Activated CD4-positive, alpha-beta T cell treated with anti-CD3 and anti-CD28 coated beads, Interleukin-2, amount 10 ng/mL, durations not matched to agents 7 days and 5 days (primary cell): ENCODE results near the gene MTCL1. TPM values are rescaled to one million over a fixed set of nuclear protein-coding genes. Genes with fewer than 3 reads are reported as not detected.
"Not testable (repeated sequence)": the region's sequence is repeated elsewhere in the genome, so short reads cannot be mapped to it uniquely, and the experiment has no call there.

Experiments
- CTCF ChIA-PET: fragments of 350-600 bp; sonication (Branson Sonifier 250); formaldehyde crosslinking; loops from one replicate; lab custom pipeline; 2021; ENCODE audit warnings: antibody characterized with exemption; lab: Charles Lee
- POLR2A ChIA-PET: fragments of 350-600 bp; sonication (Branson Sonifier 250); formaldehyde crosslinking; loops from one replicate; lab custom pipeline; 2021; ENCODE audit warnings: antibody characterized with exemption; lab: Charles Lee
- DNase-seq: peaks from one replicate; pipeline ENCODE4 v3.0.0-alpha.2; 2020
- H3K27ac Mint-ChIP-seq: one replicate; pipeline ENCODE4 v1.8.0; 2021; ENCODE audit warnings: mild to moderate bottlenecking, moderate library complexity, mixed read lengths
- H3K27me3 Mint-ChIP-seq: one replicate; pipeline ENCODE4 v1.8.0; 2021; ENCODE audit warnings: mixed read lengths
- H3K36me3 Mint-ChIP-seq: one replicate; pipeline ENCODE4 v1.8.0; 2021; ENCODE audit warnings: low read depth, mixed read lengths
- H3K4me1 Mint-ChIP-seq: one replicate; pipeline ENCODE4 v1.8.0; 2021; ENCODE audit warnings: mixed read lengths
- H3K4me3 Mint-ChIP-seq: one replicate; pipeline ENCODE4 v1.8.0; 2021; ENCODE audit warnings: mild to moderate bottlenecking, moderate library complexity, mixed read lengths
- H3K9me3 Mint-ChIP-seq: one replicate; pipeline ENCODE4 v1.8.0; 2021; ENCODE audit warnings: mixed read lengths
- total RNA-seq, 2 experiments: library from RNA; stranded (reverse); gene quantifications; one replicate each; pipeline ENCODE4 v1.2.3, GENCODE V29; 2021

Gene MTCL1
- total RNA-seq, 2 experiments from 2014 or later: 1.7 to 1.8 TPM

GRCh38 chr18:8757396-8757997, 52.1 kb downstream of the MTCL1 start:
- Mint-ChIP-seq H3K27me3 (peaks cover 17% of the 10 kb centered on the region), H3K4me1 (peaks cover 42% of the 10 kb centered on the region), H3K9me3 (peaks cover 17% of the 10 kb centered on the region), H3K36me3 (peaks cover 3% of the 10 kb centered on the region), H3K4me3 (no peak overlapping the region), H3K27ac (peak overlapping the region; percentile 15)
- ChIA-PET CTCF (no interaction called here), POLR2A (no interaction called here)
- no peak for DNase-seq

- Mint-ChIP-seq H3K4me1 (peaks cover 40% of the 10 kb centered on the region), H3K36me3 (peaks cover 3% of the 10 kb centered on the region), H3K9me3 (peaks cover 19% of the 10 kb centered on the region), H3K27me3 (peaks cover 18% of the 10 kb centered on the region), H3K27ac (no peak overlapping the region), H3K4me3 (no peak overlapping the region)
- POLR2A ChIA-PET: no interaction called here
- DNase-seq: no peak
- CTCF ChIA-PET: no interaction called here
Measured at GRCh38 chr18:8758466-8758865, 53.1 kb downstream of the MTCL1 start.

GRCh38 chr18:8760984-8761383, 55.6 kb downstream of the MTCL1 start:
- Mint-ChIP-seq H3K4me1 (peaks cover 21% of the 10 kb centered on the region), H3K27ac (no peak overlapping the region), H3K27me3 (peaks cover 18% of the 10 kb centered on the region), H3K36me3 (peaks cover 3% of the 10 kb centered on the region), H3K9me3 (peaks cover 19% of the 10 kb centered on the region), H3K4me3 (no peak overlapping the region)
- ChIA-PET CTCF (no interaction called here), POLR2A (no interaction called here)
- DNase-seq: no peak

GRCh38 chr18:8761535-8761934, 56.2 kb downstream of the MTCL1 start:
- CTCF ChIA-PET, H3K36me3 Mint-ChIP-seq, DNase-seq, POLR2A ChIA-PET, H3K4me3 Mint-ChIP-seq, H3K27ac Mint-ChIP-seq: not testable (repeated sequence)
- Mint-ChIP-seq H3K4me1 (peaks cover 17% of the 10 kb centered on the region), H3K9me3 (peaks cover 19% of the 10 kb centered on the region), H3K27me3 (peaks cover 18% of the 10 kb centered on the region)

- CTCF ChIA-PET: no interaction called here
- H3K4me3 Mint-ChIP-seq: no peak overlapping the region
- POLR2A ChIA-PET: no interaction called here
Measured at GRCh38 chr18:8762968-8763367, 57.6 kb downstream of the MTCL1 start.

GRCh38 chr18:8763611-8764010, 58.3 kb downstream of the MTCL1 start:
- peaks cover 3% of the 10 kb centered on the region for H3K36me3 Mint-ChIP-seq
- H3K4me3 Mint-ChIP-seq: no peak overlapping the region
- no peak for DNase-seq
- ChIA-PET POLR2A (no interaction called here), CTCF (no interaction called here)
- H3K9me3 Mint-ChIP-seq: peaks cover 19% of the 10 kb centered on the region
- no peaks in the 10 kb centered on the region for H3K4me1 Mint-ChIP-seq
- no peak overlapping the region for H3K27ac Mint-ChIP-seq
- peaks cover 18% of the 10 kb centered on the region for H3K27me3 Mint-ChIP-seq

More at GRCh38 chr18:8762968-8763367, 57.6 kb downstream of the MTCL1 start:
- peaks cover 3% of the 10 kb centered on the region for H3K36me3 Mint-ChIP-seq
- peaks cover 19% of the 10 kb centered on the region for H3K9me3 Mint-ChIP-seq
- no peak overlapping the region for H3K27ac Mint-ChIP-seq
- DNase-seq: no peak
- H3K27me3 Mint-ChIP-seq: peaks cover 21% of the 10 kb centered on the region
- H3K4me1 Mint-ChIP-seq: peaks cover 5% of the 10 kb centered on the region

- Mint-ChIP-seq H3K27ac (no peak overlapping the region), H3K27me3 (peaks cover 14% of the 10 kb centered on the region), H3K36me3 (peaks cover 3% of the 10 kb centered on the region), H3K4me3 (no peak overlapping the region), H3K9me3 (peaks cover 14% of the 10 kb centered on the region), H3K4me1 (no peaks in the 10 kb centered on the region)
- CTCF ChIA-PET: no interaction called here
- POLR2A ChIA-PET: no interaction called here
- no peak for DNase-seq
Measured at GRCh38 chr18:8765783-8766463, 60.6 kb downstream of the MTCL1 start.

GRCh38 chr18:8766559-8767293, 61.4 kb downstream of the MTCL1 start:
- H3K4me3 Mint-ChIP-seq: no peak overlapping the region
- no peak for DNase-seq
- ChIA-PET POLR2A (no interaction called here), CTCF (no interaction called here)
- H3K27ac Mint-ChIP-seq: no peak overlapping the region
- peaks cover 8% of the 10 kb centered on the region for H3K9me3 Mint-ChIP-seq
- H3K27me3 Mint-ChIP-seq: peaks cover 10% of the 10 kb centered on the region
- H3K36me3 Mint-ChIP-seq: no peaks in the 10 kb centered on the region
- no peaks in the 10 kb centered on the region for H3K4me1 Mint-ChIP-seq

GRCh38 chr18:8767340-8767739, 62.0 kb downstream of the MTCL1 start:
- Mint-ChIP-seq H3K4me3 (no peak overlapping the region), H3K27ac (no peak overlapping the region), H3K9me3 (peaks cover 3% of the 10 kb centered on the region), H3K4me1 (no peaks in the 10 kb centered on the region), H3K36me3 (no peaks in the 10 kb centered on the region), H3K27me3 (peaks cover 6% of the 10 kb centered on the region)
- POLR2A ChIA-PET: no interaction called here
- no peak for DNase-seq
- CTCF ChIA-PET: no interaction called here

- Mint-ChIP-seq H3K4me1 (no peaks in the 10 kb centered on the region), H3K36me3 (no peaks in the 10 kb centered on the region), H3K27me3 (peaks cover 3% of the 10 kb centered on the region), H3K9me3 (no peaks in the 10 kb centered on the region), H3K4me3 (no peak overlapping the region), H3K27ac (no peak overlapping the region)
- no peak for DNase-seq
- ChIA-PET CTCF (no interaction called here), POLR2A (no interaction called here)
Measured at GRCh38 chr18:8769509-8770095, 64.2 kb downstream of the MTCL1 start.

GRCh38 chr18:8770657-8771056, 65.3 kb downstream of the MTCL1 start:
- Mint-ChIP-seq H3K27ac (no peak overlapping the region), H3K4me1 (no peaks in the 10 kb centered on the region), H3K4me3 (no peak overlapping the region), H3K9me3 (no peaks in the 10 kb centered on the region), H3K36me3 (no peaks in the 10 kb centered on the region), H3K27me3 (peaks cover 3% of the 10 kb centered on the region)
- no peak for DNase-seq
- ChIA-PET CTCF (no interaction called here), POLR2A (no interaction called here)

- no peaks in the 10 kb centered on the region for H3K9me3 Mint-ChIP-seq
- H3K4me1 Mint-ChIP-seq: no peaks in the 10 kb centered on the region
- CTCF ChIA-PET: no interaction called here
- no peak for DNase-seq
- H3K27me3 Mint-ChIP-seq: peaks cover 3% of the 10 kb centered on the region
- POLR2A ChIA-PET: no interaction called here
- H3K4me3 Mint-ChIP-seq: no peak overlapping the region
- H3K27ac Mint-ChIP-seq: no peak overlapping the region
- no peaks in the 10 kb centered on the region for H3K36me3 Mint-ChIP-seq
Measured at GRCh38 chr18:8771930-8772329, 66.6 kb downstream of the MTCL1 start.

- no peak for DNase-seq
- Mint-ChIP-seq H3K4me3 (no peak overlapping the region), H3K27ac (no peak overlapping the region), H3K36me3 (no peaks in the 10 kb centered on the region), H3K4me1 (no peaks in the 10 kb centered on the region), H3K9me3 (no peaks in the 10 kb centered on the region), H3K27me3 (peaks cover 4% of the 10 kb centered on the region)
- ChIA-PET POLR2A (no interaction called here), CTCF (no interaction called here)
Measured at GRCh38 chr18:8773980-8774379, 68.6 kb downstream of the MTCL1 start.
